Esophagus muscularis mucosa (tissue), 4 donors: ENCODE data around the gene ARSA. TPM values are rescaled to one million over a fixed set of nuclear protein-coding genes. Genes with fewer than 3 reads are reported as not detected.
A peak's percentile ranks its signal among the peaks of the same experiment; 100 is the strongest.

Experiments
- DNase-seq: peaks from one replicate; pipeline ENCODE4 v3.0.0-alpha.2; 2017; ENCODE audit errors: extremely low spot score
- H3K27ac ChIP-seq, 4 donors: fragments of 200-600 bp; sonication (generic); replicated peaks in 1 of 4; 1 replicate in 3 of 4; 2 replicates in 1 of 4; pipeline ENCODE4 v1.5.1; 2016 to 2019; ENCODE audit warnings: mild to moderate bottlenecking in 1 of 4
- H3K27me3 ChIP-seq, 4 donors: fragments of 200-600 bp; sonication (generic); one replicate each; pipeline versions ENCODE4 v1.5.1 to v1.6.0; 2016 to 2019
- H3K36me3 ChIP-seq, 4 donors: fragments of 200-600 bp; sonication (generic); one replicate each; pipeline ENCODE4 v1.5.1; 2016 to 2019
- H3K4me1 ChIP-seq, 4 donors: fragments of 200-600 bp; sonication (generic); one replicate each; pipeline ENCODE4 v1.5.1; 2016 to 2019
- H3K4me3 ChIP-seq, 4 donors: fragments of 200-600 bp; sonication (generic); 1 replicate in 2 of 4; 2 replicates in 2 of 4; pipeline ENCODE4 v1.5.1; 2016 to 2019; ENCODE audit warnings: mild to moderate bottlenecking in 4 of 4, moderate library complexity in 1 of 4
- H3K9me3 ChIP-seq, 4 donors: fragments of 200-600 bp; sonication (generic); 1 replicate in 3 of 4; 2 replicates in 1 of 4; pipeline ENCODE4 v1.5.1; 2016 to 2019
- CTCF ChIP-seq, 3 experiments: fragments of 200-600 bp in 2 of 3; fragments of 450-650 bp in 1 of 3; sonication (generic) in 2 of 3; IDR thresholded peaks; one replicate each; pipeline ENCODE4 v1.5.1; 2017 to 2019; ENCODE audit warnings: antibody characterized with exemption in 3 of 3, mild to moderate bottlenecking in 2 of 3, moderate library complexity in 1 of 3
- EP300 ChIP-seq: sonication (generic); formaldehyde crosslinking; IDR thresholded peaks from one replicate; pipeline ENCODE4 v1.6.1; 2017; ENCODE audit warnings: antibody characterized with exemption
- POLR2A ChIP-seq: fragments of 450-650 bp; IDR thresholded peaks from one replicate; pipeline ENCODE4 v1.6.1; 2017; ENCODE audit warnings: antibody characterized with exemption, moderate library complexity, mild to moderate bottlenecking, low read depth
- POLR2AphosphoS5 ChIP-seq, 2 donors: sonication (generic); formaldehyde crosslinking; IDR thresholded peaks; one replicate each; pipeline ENCODE4 v1.6.1; 2017; ENCODE audit warnings: antibody characterized with exemption in 2 of 2
- WGBS: methylation state at CpG from one replicate; pipeline ENCODE4 v1.1.5; 2018; 5-methylcytosine and 5-hydroxymethylcytosine counted together
- intact Hi-C: fragments of 100-400 bp; cut with DNase I; formaldehyde crosslinking; loops from one replicate; pipeline ENCODE4 v1.15.1; 2023
- total RNA-seq, 4 donors: library from RNA; depleted of rRNA; stranded (reverse); fragments of >200 nt; gene quantifications; one replicate each; pipeline versions ENCODE4 v1.1.0 to v1.2.1, GENCODE V29; 2016

Gene ARSA
- total RNA-seq, 4 donors from 2014 or later = 24.5 to 49.4 (median 28.8) TPM

DNA sequence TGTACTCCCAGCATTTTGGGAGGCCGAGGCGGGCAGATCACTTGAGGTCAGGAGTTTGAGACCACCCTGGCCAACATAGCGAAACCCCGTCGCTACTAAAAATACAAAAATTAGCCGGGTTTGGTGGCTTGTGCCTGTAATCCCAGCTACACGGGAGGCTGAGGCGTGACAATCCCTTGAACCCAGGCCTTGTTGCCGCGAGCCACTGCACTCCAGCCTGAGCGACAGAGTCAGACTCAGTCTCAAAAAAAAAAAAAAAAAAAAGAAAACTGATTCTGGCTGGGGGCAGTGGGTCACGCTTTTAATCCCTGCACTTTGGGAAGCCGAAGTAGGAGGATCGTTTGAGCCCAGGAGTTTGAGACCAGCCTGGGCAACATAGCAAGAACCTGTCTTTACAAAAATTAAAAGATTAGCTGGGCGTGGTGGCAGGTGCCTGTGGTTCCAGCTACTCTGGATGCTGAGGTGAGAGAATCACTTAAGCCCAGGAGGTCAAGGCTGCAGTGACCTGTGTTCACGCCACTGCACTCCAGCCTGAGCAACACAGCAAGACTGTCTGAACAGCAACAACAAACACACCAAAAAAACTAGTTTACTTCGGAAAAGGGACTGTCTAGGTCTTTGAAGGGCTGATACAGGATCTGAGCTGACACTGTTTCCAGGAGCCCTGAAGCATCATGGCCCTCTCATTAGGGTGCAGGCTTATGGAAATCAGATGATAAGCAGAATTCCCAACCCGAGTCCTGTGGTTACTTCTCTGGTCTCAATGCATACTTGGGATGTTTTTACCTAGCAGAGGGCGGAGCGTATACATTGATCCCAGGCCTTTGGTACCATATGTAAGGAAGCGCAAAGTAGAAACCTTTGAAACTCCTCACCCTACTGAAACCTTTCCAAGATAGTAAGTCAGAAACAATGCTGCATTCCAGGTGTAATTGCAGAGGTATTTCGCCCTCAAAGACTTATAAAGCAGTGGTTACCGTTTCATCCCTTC lies 43.6 kb downstream of the ARSA start:
- peaks cover 0 to 20% (median 17%) of the 10 kb centered on the region in 4 donors for H3K36me3 ChIP-seq
- intact Hi-C loops = loop anchor here (5.0 kb wide), 2 partner anchors 38 to 57 kb away; partner anchors contain the start of gene SCO2
- no peak overlapping the region for H3K27ac ChIP-seq
- DNase-seq = no peak
- no peaks in the 10 kb centered on the region for H3K27me3 ChIP-seq
- 95% methylated on average over 23 of the region's 23 CpGs for WGBS
- H3K4me3 ChIP-seq = no peak overlapping the region
- no peak for TF ChIP-seq CTCF (IDR thresholded peaks at IDR 0.05)
- no peak for TF ChIP-seq EP300
- no peak for TF ChIP-seq POLR2A
- no peak for TF ChIP-seq POLR2AphosphoS5 (IDR thresholded peaks at IDR 0.05)
- no peaks in the 10 kb centered on the region for H3K9me3 ChIP-seq
- peaks cover 19 to 36% (median 26%) of the 10 kb centered on the region in 4 donors for H3K4me1 ChIP-seq

GRCh38 chr22:50583294-50583861 lies 44.6 kb downstream of the ARSA start:
- intact Hi-C loops = loop anchor here (5.0 kb wide), 2 partner anchors 39 to 56 kb away; partner anchors contain the start of gene SCO2
- Histone ChIP-seq H3K27me3 (no peaks in the 10 kb centered on the region), H3K27ac (peak overlapping the region; percentile 93 to 99 (median 97)), H3K36me3 (peaks cover 0 to 23% (median 17%) of the 10 kb centered on the region in 4 donors), H3K4me1 (peaks cover 29 to 46% (median 35%) of the 10 kb centered on the region in 4 donors), H3K9me3 (no peaks in the 10 kb centered on the region), H3K4me3 (peak overlapping the region; percentile 69 to 91 (median 82))
- 6% methylated on average over 20 of the region's 37 CpGs for WGBS
- no peak for DNase-seq
- TF ChIP-seq CTCF (IDR thresholded peaks at IDR 0.05) = peak in 1 of 3 experiments; percentile 0
- no peak for TF ChIP-seq EP300
- TF ChIP-seq POLR2AphosphoS5 (IDR thresholded peaks at IDR 0.05) = no peak
- no peak for TF ChIP-seq POLR2A

- 0% methylated on average over 14 of the region's 96 CpGs for WGBS
- no peaks in the 10 kb centered on the region for H3K9me3 ChIP-seq
- intact Hi-C loops = loop anchor here (5.0 kb wide), 2 partner anchors 40 to 55 kb away; partner anchors contain the start of gene SCO2
- peaks cover 36 to 53% (median 39%) of the 10 kb centered on the region in 4 donors for H3K4me1 ChIP-seq
- peaks cover 0 to 23% (median 17%) of the 10 kb centered on the region in 4 donors for H3K36me3 ChIP-seq
- H3K4me3 ChIP-seq = peak within 1 kb of the TSS; percentile 69 to 91 (median 82)
- H3K27me3 ChIP-seq = peaks cover 0 to 5% (median 0%) of the 10 kb centered on the region in 4 donors
- peak; percentile 99 for DNase-seq
- TF ChIP-seq CTCF (IDR thresholded peaks at IDR 0.05) (peak in 1 of 3 experiments; percentile 33), EP300 (no peak), POLR2A (peak; percentile 89), POLR2AphosphoS5 (IDR thresholded peaks at IDR 0.05) (peak; percentile 80 to 89)
- peak within 1 kb of the TSS; percentile 93 to 99 (median 97) for H3K27ac ChIP-seq
These were observed 45.3 kb downstream of the ARSA start, which contains the start of gene CHKB for GRCh38 chr22:50582493-50583293. TSS of gene CHKB (minus strand) at chr22:50582849. CDS start at chr22:50582781, 68 bp downstream.

DNA sequence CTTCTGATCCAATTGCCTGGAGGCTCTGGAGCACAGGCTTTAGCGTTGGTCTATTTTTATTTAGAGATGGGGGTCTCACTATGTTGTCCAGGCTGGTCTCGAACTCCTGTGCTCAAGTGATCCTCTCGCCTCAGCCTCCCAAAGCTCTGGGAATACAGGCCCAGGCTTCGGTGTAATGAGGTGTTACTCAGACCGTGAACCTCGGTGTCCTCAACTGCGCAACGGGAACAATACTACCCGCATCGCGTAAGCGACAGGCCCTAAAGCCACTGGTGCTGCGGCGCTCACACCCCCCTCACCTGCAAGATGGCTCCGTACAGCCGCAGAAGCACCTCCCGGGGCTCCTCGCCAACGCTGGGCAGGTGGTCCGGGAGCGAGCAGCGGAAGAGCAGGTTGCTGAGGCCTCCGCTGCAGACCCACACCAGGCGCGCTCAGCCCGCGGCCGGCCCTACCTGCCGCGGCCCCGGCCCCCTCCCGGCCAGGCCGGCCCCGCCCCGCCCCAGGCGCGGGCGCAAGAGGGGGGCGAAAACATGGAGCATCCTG lies 45.9 kb downstream of the ARSA start:
- Histone ChIP-seq H3K36me3 (peaks cover 0 to 23% (median 19%) of the 10 kb centered on the region in 4 donors), H3K27ac (peak overlapping the region; percentile 93 to 99 (median 97)), H3K27me3 (peaks cover 0 to 8% (median 0%) of the 10 kb centered on the region in 4 donors), H3K4me1 (peaks cover 37 to 59% (median 44%) of the 10 kb centered on the region in 4 donors), H3K9me3 (no peaks in the 10 kb centered on the region), H3K4me3 (peak overlapping the region; percentile 69 to 91 (median 82))
- WGBS = 34% methylated on average over 7 of the region's 39 CpGs
- TF ChIP-seq CTCF (IDR thresholded peaks at IDR 0.05) (no peak), POLR2AphosphoS5 (IDR thresholded peaks at IDR 0.05) (no peak), POLR2A (no peak), EP300 (no peak)
- intact Hi-C loops = loop anchor here (5.0 kb wide), 2 partner anchors 40 to 55 kb away; partner anchors contain the start of gene SCO2
- no peak for DNase-seq
